Measurements from ENCODE around the gene FCRLA.
"Not testable (repeated sequence)": the region's sequence is repeated elsewhere in the genome, so short reads cannot be mapped to it uniquely, and the experiment has no call there.

Gene FCRLA, protein sequence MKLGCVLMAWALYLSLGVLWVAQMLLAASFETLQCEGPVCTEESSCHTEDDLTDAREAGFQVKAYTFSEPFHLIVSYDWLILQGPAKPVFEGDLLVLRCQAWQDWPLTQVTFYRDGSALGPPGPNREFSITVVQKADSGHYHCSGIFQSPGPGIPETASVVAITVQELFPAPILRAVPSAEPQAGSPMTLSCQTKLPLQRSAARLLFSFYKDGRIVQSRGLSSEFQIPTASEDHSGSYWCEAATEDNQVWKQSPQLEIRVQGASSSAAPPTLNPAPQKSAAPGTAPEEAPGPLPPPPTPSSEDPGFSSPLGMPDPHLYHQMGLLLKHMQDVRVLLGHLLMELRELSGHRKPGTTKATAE

DNA sequence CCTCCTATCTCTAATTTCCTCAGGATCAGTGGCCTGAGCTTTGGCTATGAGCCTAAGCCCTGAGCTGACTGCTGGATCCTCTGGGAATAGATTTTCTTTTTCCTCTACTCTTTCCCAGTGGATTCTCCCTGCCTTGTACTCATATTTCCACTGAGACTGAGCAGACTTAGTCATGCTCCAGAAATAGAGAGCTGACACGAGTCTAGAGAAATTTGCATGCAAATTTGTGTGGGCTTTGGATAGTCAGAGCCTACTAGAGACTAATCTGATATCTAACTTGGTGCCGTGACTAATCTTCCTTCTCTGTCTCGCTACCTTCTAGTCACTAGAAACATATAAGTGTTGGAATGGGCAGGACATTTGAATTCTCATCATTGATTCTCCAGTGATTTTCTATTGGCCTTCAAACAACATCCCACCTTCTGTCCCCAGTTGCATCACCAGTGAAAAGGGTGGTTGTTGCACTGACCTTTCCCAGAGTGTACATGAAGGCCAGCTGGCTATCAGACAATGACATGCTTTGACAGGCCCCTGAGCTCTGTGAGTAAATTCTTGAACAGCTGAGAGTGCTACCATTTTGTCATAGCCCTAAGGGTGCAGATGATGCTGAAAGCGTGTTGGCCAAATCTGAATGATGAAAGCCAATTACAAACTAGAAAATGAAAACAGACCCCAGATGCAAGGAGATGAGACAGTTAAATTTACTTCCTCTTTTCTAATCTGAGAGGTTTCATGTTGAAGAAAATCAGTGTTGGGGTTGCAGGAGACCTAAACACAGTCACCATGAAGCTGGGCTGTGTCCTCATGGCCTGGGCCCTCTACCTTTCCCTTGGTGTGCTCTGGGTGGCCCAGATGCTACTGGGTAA lies at the start of gene FCRLA:
TSS of gene FCRLA (plus strand) at position 748 of the 866 bp plus-strand sequence. CDS start at position 784, 36 bp downstream.
- in situ Hi-C loops (cut with HindIII; ENCODE audit: low sequenced_read_pairs), result loop anchor here (5.0 kb wide), 1 partner anchor 41 kb away; the partner anchor contains the start of gene DUSP12

DNA sequence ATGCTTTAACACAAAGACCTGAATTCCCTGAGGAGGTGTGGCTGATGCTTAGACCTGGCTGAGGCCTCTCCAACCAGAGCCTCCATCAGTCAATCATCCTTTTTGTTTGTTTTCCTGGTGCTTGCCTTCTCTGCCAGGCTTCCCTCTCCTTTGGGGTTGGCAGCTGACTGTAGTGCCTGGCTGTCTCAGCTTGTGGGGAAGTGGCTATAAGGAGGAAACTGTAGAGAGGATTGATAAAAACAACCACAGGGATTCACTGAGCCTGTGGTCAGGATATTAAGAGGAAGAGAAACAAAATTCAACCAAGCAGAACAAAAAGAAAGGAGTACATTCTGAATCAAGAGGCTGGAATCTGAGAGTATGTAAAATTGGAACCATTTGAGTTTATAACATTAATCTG lies 48.5 kb upstream of the FCRLA start:
- in situ Hi-C loops (cut with HindIII; ENCODE audit: low sequenced_read_pairs), result not testable (repeated sequence)

DNA sequence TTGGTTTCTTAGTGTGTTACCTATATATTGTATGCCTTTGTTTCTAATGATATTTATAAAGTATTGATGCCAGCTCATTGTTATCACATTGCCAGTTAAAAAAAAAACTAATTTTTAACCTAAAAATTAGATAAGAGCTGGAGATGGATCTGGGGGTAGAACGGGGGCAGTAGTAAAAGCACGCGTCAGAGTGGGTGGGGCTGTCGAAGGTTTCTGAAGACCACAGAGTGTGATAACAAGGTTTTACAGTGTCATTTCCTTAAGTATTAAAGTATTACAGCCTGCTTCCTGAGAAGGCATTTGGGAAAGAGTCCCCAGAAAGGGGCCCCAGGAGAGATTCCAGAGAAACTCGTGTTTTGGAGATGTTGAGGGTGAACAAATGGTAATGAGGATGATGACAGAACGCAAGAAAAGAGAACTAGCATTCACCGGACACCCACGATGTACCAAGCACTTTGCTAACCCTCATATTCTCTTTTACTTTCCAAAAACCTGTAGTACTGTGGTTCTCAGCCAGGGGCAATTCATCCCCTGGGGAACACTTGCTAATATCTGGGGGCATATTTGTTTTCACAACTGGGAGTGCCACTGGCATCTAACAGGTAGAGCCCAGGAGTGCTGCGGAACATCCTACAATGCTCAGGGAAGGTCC lies 45.2 kb upstream of the FCRLA start:
- in situ Hi-C loops (cut with HindIII; ENCODE audit: low sequenced_read_pairs), result not testable (repeated sequence)

DNA sequence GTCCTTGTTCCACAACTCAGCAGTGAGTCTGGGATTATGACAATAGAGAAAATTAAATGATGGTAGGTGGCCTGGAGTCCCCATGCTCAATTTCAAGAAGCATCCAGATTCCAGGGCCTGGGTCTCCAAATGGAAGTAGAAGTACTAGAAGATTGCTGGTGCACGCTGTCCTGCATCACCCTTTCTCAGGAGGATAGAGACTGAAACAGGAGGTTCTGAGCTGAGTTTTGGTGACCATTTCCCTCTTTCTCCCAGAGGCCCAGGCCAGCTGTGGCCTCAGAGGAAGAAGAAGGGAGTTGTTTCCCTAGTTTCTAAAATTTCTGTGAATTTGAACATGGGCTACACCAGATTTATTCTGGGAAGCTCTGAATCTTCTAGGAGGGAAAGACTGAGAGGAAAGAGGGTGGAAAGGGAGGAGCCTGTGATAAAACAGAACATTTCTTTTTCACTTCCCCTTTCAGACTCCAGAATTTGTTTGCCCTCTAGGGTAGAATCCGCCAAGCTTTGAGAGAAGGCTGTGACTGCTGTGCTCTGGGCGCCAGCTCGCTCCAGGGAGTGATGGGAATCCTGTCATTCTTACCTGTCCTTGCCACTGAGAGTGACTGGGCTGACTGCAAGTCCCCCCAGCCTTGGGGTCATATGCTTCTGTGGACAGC lies 44.2 kb upstream of the FCRLA start, which contains the start of gene FCGR2B:
TSS of gene FCGR2B (plus strand) at position 460 of the 656 bp plus-strand sequence. CDS start at position 559, 99 bp downstream.
- in situ Hi-C loops (cut with HindIII; ENCODE audit: low sequenced_read_pairs), result not testable (repeated sequence)

DNA sequence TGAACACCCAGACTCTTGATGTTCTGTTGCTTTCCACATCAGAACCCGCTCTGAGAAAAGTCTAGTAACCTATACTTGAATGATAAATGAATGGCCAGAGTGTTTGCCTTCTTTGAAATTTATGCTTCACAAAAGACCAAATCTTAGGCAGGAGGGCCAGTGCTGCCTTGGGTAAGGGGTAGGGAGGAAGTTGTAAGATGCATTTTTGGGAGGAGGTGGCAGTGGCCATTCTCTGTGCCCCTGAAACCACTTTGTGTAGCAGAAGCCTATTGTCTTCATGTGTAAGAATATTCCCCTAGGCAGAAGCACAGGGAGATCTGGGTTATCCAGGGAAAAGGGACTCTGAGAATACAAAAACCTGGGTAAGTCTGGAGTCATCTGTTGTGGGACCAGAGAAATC lies 43.5 kb upstream of the FCRLA start:
- in situ Hi-C loops (cut with HindIII; ENCODE audit: low sequenced_read_pairs), result not testable (repeated sequence)

DNA sequence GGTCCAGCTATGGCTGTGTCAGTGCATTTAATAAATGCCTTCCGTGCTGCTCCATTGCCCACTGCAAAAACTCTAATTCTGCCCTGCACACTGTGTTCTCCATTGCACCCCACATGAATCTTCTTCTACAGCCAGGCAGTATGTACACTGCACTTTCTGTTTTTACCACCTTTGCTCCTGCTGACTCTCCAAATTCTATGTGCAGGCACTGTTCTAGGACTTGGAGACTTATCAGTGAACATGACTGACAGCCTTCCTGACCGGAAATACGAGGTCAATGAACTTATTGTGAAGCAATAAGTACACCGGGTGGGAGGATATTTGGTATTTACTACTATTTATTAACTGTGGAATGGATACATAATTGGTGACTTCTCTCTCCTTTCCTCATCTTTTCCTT lies 42.3 kb upstream of the FCRLA start:
- in situ Hi-C loops (cut with HindIII; ENCODE audit: low sequenced_read_pairs), result not testable (repeated sequence)

DNA sequence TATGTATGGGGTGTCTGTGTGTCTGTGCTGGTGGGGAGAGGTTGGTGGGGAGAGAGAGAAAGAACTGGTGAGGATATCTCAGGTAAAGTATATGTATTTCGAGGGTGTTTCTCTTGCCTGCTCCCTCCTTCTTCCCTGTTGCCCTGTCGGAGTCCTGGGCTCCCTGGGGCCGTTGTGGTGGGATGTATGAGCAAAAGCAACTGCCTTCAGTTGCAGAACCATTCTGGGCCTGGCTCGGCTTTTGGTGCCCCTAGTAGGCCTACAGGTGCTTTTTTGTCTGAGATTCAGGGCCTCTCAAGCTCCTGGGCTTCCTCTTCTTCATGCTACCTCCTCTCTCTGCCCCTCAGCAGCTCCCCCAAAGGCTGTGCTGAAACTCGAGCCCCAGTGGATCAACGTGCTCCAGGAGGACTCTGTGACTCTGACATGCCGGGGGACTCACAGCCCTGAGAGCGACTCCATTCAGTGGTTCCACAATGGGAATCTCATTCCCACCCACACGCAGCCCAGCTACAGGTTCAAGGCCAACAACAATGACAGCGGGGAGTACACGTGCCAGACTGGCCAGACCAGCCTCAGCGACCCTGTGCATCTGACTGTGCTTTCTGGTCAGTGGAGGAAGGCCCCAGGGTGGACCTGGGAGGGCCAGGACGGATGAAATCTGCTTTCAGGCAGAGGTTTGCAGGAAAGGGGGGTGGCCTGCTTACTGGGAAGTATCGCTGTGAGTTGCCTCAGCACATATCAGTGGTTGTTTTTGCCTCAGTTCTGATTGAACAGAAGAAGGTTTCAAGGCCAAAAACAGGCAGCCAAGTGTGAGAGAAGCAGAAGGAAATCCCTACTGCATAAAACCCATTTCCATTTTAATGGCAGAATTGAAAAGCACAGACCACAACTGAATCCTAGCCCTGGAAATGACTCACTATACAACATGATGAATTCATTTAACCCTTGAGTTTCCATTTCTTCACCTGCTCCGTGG lies 35.7 kb upstream of the FCRLA start:
- in situ Hi-C loops (cut with HindIII; ENCODE audit: low sequenced_read_pairs), result not testable (repeated sequence)

DNA sequence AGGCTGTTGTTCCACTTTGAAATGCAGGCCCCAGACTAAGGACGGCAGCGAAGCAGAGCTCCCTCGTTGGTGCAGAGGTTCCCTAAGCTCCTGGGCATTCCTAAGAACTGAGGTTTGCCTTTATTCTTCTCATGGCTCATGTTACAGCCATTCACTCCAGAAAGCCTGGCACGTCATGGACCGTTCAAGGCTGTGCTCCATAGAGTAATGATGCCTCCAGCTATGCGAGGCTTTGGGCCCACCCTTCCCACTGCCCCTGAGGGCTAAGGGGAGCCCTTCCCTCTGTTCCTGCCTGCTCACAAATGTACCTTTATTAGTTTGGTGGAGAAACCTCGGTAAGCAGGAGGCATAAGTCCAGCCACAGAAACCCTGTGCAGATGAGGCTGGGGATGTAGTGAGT lies 33.6 kb upstream of the FCRLA start:
- in situ Hi-C loops (cut with HindIII; ENCODE audit: low sequenced_read_pairs), result not testable (repeated sequence)

DNA sequence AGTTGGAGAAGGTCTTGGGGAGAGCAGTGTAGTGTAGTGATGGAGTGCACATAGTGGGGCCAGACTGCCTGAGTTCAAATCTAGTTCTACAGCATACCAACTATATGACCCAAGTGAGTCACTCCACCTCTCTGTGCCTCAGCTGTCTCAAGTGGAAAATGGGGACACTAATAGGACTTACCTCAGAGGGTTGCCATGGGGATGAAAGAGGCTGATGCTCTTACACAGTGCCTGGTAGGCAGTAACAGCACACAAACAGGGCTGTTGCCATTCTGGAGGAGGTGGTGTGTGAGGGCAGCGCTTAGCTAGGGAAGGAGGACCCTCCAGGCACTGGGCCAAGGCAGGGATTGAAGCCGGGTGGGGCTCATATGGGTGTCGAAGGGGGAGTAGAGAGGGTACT lies 32.6 kb upstream of the FCRLA start:
- in situ Hi-C loops (cut with HindIII; ENCODE audit: low sequenced_read_pairs), result not testable (repeated sequence)

DNA sequence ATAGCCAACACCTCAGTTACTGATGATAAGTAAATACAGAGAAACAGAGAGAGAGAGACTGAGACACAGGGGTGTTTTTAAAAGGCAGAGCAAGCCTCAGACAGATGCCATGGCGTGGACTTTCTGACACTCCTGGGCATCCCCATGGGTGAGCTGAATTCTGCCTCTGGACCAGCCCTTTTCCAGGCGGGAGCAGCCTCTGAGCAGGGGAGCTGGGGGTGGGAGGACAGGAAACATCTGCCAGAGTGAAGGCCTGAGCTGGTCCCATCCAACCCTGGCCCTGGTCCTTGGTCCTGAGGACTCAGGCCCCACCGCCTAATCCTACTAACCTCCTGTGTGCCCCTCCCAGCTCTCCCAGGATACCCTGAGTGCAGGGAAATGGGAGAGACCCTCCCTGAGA lies 32.1 kb upstream of the FCRLA start:
- in situ Hi-C loops (cut with HindIII; ENCODE audit: low sequenced_read_pairs), result not testable (repeated sequence)

DNA sequence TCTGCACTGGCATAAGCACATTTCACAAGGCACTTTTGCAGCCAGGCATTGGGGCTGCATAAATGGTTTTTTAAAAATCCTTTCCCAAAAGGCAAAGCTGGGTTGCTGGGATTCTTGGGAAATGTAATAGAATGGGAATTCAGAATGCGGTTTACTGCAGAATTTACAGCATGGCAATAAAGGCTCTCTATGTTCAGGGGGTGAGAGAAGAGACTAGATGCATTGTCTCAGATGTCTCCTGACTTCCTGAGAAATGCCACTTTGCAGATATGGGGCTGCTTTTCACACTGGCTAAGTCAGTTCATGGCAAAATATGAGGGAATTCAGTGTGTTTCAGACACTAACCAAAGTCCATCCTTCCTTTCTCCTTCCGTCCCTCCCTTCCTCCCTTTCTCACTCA lies 30.6 kb upstream of the FCRLA start:
- in situ Hi-C loops (cut with HindIII; ENCODE audit: low sequenced_read_pairs), result no loop called here

DNA sequence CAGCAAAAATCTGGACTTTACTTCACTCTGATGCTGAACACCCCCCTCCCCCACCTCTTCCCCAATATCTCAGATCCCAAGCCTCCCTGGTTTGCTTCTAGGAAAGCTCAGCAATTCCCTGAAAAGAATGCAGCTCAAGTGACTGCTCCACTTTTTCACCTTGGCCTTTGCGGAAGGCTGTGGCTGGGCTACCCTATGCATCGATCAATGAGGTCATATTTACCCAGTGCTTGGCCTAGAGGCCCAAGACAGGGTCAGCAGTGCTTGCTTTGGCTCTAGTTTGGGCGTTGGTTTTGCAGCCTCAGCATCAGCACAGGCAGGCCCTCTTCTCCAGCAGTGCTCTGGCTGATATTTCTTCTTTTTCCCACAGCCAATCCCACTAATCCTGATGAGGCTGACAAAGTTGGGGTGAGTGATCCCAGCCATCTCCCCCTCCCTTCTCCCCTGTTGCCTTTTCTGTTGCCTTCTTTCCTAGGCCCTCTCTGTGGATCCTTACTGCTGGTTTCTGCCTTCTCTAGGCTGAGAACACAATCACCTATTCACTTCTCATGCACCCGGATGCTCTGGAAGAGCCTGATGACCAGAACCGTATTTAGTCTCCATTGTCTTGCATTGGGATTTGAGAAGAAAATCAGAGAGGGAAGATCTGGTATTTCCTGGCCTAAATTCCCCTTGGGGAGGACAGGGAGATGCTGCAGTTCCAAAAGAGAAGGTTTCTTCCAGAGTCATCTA lies 29.9 kb upstream of the FCRLA start:
- in situ Hi-C loops (cut with HindIII; ENCODE audit: low sequenced_read_pairs), result no loop called here

DNA sequence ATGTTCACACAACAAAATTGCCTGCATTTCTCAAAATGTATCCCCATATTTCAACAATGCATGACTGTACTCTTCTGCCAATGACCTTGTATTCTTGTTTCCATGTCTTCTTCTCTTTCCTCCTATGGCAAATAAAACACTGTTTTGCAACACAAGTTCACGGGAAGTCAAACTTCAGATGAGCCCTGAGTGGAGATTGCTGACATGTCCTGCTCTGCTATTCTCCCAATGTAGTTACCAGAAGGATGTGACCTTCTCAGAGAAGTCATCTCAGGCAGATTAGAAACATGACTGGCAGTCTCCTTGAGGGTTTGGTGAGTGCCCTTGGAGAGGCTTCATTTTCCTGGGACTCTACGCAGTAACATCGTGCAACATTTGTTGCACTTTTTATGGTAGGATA lies 28.5 kb upstream of the FCRLA start:
- in situ Hi-C loops (cut with HindIII; ENCODE audit: low sequenced_read_pairs), result no loop called here

DNA sequence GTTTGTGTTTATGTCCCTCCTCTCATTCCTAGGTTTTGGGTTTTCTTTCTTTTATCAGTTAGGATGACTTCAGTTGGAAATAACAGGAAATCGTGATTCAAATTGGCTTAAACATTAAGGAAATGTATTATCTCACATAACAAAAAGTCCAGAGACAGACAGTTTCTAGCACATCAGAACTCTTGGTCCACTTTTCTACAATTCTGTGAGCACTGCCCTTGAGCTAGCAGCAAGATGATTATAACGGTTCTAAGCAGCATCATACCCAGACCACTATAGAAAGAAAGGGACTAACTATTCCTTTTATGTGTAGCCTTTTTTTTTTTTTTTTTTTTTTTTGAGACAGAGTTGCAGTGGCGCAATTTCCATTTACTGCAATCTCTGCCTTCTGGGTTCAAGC lies 25.1 kb upstream of the FCRLA start:
- in situ Hi-C loops (cut with HindIII; ENCODE audit: low sequenced_read_pairs), result no loop called here

DNA sequence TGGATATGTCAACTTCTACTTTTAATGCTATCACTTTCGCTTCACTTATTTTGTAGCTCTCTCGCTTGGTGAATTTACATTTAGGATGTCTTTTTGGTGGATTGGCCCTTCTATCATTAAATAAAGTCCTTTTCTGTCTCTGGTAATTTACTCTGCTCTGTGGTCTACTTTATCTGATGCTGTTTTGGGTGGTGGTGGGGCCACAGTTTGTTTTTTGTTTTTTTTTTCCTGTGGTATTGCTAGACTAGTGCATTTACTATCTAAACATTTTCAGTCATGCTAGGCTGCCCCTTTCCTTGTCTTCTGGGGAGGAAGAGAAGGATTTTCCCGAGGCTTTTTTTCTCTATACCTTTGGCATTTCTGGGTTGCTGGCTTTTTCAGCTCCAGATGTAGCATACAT lies 18.1 kb upstream of the FCRLA start:
- in situ Hi-C loops (cut with HindIII; ENCODE audit: low sequenced_read_pairs), result no loop called here

DNA sequence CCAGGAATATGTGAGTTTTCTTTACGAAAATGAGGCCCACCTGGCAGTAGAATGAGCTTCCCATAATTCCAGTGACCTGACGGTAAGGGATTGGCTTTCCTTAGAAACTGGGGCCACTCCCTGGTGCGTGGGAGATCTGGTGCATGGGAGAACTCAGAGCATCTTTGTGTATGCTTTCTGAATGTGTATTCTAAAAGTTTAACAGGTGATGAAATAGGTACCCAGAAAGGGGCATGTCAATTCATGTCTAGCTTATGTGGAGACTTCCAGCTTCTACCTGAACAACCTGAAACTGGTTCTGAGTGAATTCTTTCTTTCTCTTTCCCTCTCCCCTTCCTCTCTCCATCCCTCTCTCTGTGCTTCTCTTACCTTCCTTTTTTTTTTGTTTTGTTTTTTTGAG lies 15.2 kb upstream of the FCRLA start:
- in situ Hi-C loops (cut with HindIII; ENCODE audit: low sequenced_read_pairs), result no loop called here

DNA sequence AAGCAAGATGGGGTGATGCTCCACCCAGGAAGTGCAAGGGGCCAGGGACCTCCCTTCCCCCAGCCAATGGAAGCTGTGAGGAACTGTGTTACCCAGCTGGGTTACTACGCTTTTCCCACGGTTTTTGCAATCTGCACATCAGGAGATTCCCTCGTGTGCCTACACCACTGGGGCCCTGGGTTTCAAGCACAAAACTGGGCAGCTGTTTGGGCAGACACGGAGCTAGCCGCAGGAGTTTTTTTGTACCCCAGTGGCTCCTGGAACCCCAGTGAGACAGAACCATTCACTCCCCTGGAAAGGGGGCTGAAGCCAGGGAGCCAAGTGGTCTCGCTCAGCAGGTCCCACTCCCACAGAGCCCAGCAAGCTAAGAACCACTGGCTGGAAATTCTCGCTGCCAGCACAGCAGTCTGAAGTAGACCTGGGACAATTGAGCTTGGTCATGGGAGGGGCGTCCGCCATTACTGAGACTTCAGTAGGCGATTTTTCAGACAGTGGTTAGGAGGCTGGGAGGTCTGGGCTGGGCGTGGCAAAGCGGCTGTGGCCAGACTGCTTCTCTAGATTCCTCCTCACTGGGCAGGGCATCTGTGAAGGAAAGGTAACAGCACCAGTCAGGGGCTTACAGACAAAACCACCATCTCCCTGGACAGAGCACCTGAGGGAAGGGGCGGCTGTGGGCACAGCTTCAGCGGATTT lies 13.9 kb upstream of the FCRLA start:
- in situ Hi-C loops (cut with HindIII; ENCODE audit: low sequenced_read_pairs), result not testable (repeated sequence)

DNA sequence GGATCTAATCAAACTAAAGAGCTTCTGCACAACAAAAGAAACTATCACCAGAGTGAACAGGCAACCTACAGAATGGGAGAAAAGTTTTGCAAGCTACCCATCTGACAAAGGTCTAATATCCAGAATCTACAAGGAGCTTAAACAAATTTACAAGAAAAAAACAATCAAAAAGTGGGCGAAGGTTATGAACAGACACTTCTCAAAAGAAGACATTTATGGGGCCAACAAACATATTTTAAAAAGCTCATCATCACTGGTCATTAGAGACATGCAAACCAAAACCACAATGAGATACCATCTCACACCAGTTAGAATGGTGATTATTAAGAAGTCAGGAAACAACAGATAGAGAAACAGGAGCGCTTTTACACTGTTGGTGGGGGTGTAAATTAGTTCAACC lies 8.7 kb upstream of the FCRLA start:
- in situ Hi-C loops (cut with HindIII; ENCODE audit: low sequenced_read_pairs), result not testable (repeated sequence)
